COR-L47 (cell line): ENCODE data around the gene MARCKSL1.
"Not testable (repeated sequence)": the region's sequence is repeated elsewhere in the genome, so short reads cannot be mapped to it uniquely, and the experiment has no call there.

ENCODE experiments used
- DNase-seq: peaks from one replicate; lab custom pipeline; 2025; lab: John Stamatoyannopoulos, UW

Gene MARCKSL1

GRCh38 chr1:32335790-32336590, at the start of gene MARCKSL1:
Gene MARCKSL1, minus strand, starts transcription at chr1:32336233. Its CDS starts 200 bp downstream, at chr1:32336033.
- DNase-seq: peak; percentile 73

GRCh38 chr1:32380057-32380456, 44.0 kb upstream of the MARCKSL1 start:
- DNase-seq: no peak

- no peak for DNase-seq
Observed at GRCh38 chr1:32377541-32378220, 41.6 kb upstream of the MARCKSL1 start.

- DNase-seq: no peak
Observed at GRCh38 chr1:32376199-32376598, 40.2 kb upstream of the MARCKSL1 start.

DNA sequence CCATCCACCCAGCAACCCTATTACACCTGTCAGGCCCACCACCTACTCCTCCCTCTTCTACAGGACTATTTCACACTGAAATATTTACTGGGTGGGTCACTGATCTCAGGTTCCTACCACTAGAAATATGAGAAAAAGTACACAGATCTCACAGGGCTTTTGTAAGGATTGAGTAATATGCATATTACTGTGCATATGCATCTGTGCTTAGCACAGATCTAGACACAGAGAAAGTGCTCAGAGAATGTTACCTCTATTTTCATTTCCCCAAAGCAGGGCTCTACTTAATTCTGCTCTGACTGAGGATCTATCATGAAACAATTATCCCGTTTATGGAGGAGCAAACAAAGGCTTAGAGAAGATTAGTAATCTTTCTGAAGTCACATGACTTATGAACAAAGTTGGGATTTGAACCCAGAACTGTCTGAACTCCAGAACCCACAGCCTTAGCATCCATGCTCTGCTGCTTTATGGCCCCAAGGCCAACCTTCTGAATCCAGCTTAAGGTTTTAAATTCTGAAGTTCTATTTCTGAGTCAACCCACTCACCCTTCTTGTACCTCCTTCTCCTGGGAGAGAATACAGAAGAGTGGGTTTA, 38.1 kb upstream of the MARCKSL1 start:
- no peak for DNase-seq

GRCh38 chr1:32372149-32372756, 36.2 kb upstream of the MARCKSL1 start:
- no peak for DNase-seq

DNA sequence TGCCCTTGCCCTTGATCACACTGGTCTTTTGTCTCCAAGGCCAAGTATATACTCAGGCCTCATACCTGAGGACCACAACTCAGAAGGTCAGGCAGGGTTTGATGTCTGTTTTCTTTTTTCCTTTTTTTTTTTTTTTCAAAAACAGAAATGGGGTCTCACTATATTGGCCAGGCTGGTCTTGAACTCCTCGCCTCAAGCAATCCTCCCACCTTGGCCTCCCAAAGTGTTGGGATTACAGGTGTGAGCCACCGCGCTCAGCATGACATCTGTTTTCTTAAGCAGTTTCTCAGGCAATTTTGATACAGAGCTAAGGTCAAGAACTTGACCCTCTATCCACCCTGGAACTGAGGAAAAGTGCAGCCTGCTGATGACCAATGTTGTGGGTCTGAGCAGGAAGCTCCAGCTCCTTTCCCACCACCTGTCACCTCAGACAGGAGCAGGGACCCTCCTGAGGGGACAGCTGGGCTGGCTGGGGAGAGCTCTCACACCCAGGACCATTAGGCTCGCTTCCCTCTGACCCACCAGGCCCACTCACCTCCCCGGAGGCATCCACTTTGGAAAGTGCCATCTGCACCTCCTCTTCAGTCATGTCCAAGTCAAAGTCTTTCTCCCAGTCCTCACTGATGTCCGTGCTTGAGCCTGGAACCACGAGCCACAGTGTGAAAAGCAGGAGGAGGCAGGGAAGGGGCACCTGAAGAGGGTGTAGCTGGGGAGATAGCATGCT, 32.0 kb upstream of the MARCKSL1 start:
- DNase-seq: no peak

DNA sequence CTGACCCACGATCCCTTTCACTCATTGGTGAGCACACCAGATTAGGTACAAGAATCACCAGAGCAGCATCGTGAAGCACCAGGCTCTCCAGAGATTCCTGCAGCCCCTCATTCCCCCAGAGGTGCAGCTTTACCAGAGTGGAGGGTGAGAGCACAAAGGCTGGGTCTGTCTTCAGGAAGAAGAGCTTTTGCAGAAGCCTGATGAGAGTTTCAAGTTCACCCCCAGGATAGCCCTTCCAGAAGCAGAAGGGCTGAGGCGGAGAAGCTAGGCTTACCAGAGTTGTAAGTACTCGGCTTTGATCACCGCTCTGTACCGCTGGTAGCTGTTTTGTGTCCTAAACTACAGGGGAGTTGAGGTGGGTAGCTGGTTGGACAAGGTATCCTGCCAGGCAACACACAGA, 29.4 kb upstream of the MARCKSL1 start:
- DNase-seq: no peak

GRCh38 chr1:32364836-32365235, 28.8 kb upstream of the MARCKSL1 start:
- DNase-seq: no peak

- DNase-seq: no peak
Observed at GRCh38 chr1:32363713-32364112, 27.7 kb upstream of the MARCKSL1 start.

DNA sequence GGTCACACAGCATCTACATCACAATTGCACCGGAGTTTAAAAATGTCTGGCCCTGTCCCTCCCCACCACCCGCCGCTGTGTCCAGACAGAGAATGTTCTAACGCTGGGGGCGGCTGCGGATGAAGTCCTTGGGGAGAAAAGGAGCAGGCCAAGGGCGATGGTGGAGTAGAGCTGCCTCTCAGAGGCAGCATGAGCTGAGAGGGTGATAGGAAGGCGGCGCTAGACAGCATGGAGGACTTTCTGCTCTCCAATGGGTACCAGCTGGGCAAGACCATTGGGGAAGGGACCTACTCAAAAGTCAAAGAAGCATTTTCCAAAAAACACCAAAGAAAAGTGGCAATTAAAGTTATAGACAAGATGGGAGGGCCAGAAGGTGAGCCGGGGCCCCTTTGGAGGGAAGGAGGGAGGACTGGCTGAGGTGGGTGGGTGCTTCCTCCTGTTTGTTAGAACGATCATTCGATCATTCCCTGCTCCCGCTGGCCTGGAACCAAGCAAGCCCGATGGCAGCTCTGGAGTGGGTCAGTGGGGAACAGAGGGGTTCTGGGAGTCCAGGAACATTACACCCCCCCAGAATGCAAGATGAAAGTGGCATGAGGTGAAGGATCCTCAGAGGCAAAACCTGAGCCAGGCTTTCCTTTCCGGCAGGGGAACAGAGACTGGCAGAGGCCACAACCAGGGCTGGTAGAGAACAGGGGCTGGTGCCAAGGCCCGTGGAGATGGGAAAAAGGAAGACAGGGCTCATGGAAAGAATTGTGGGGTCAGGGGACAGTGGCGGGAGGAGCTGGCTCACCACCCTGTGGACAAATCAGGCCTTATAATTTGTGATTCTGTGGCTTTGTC, 26.7 kb upstream of the MARCKSL1 start, which contains the start of the genes FAM229A and TSSK3:
Gene FAM229A, minus strand, starts transcription at position 12 of the 840 bp plus-strand sequence. CDS start 394 bp downstream, outside the sequence.
Gene TSSK3, plus strand, starts transcription at position 66 of the 840 bp plus-strand sequence. Its CDS starts 163 bp downstream, at position 229.
- DNase-seq: no peak

GRCh38 chr1:32361674-32362473, 25.8 kb upstream of the MARCKSL1 start:
- DNase-seq: no peak

DNA sequence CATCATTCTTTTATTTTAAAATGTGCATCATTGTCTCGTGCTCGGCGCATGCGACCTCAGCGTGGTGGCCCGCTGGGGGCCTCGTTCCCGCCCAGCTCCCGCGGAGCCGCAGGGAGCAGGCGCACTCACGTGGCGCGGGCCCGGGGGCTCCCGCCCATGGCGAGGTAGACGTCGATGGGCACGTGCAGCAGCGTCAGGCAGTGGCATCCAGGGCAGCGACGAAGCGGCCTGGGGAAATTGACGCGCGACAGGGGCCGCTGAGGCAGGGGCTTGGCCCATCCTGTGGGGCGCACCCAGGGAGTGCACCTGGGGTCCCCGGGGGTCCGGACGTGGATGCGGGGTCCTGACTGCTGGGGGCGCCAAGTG, 25.3 kb upstream of the MARCKSL1 start:
- no peak for DNase-seq

DNA sequence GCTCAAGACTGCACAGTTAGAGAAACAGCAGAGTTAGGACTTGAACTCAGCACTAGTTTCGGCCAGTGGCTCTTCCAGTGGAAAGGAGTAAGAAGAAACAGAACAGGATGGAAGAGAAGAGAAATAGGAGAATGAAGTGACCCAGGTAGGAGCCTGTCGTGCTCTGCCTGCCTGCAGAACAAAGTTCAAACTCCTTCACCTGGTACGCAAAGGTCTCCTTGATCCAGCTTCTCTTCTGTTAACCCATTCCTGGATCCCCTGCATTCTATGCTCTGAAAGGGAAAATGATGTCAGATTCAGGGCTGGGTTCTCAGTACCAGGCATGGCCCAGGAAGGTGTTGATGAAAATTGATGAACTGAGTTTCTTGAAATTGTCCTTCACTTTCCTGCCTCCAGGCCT, 22.4 kb upstream of the MARCKSL1 start:
- DNase-seq: no peak

GRCh38 chr1:32357614-32358013, 21.6 kb upstream of the MARCKSL1 start:
- no peak for DNase-seq

GRCh38 chr1:32356478-32356877, 20.4 kb upstream of the MARCKSL1 start:
- DNase-seq: no peak

GRCh38 chr1:32355778-32356177, 19.7 kb upstream of the MARCKSL1 start:
- not testable (repeated sequence) for DNase-seq

- DNase-seq: no peak
Observed at GRCh38 chr1:32353886-32354570, 18.0 kb upstream of the MARCKSL1 start.

DNA sequence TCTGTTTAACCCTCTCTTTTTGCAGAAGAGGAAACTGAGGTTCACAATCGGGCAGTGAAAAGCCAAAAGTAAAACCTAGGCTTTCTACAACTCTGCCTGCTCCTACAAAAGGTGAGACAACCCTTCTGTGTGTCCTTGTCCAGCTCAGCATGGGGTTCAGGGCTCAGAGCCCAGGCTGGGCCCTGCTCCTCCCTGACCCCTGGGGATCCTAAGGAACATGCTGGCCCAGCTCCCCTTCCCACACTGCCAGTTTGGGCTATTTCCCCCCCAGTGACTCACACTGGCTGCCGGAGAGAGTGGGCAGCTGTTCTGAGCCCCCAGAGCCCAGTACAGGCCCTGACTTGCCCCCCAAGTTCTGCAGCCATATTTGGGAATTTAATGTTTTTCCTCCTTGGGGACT, 17.4 kb upstream of the MARCKSL1 start:
- no peak for DNase-seq
